Pancreas (tissue), 10 donors: ENCODE measurements around the gene PARK7. TPM values are rescaled to one million over a fixed set of nuclear protein-coding genes. Genes with fewer than 3 reads are reported as not detected.

Experiments
- ATAC-seq, 4 donors: fragments of 200-7000 bp; cut with Tn5 transposase; one replicate each; pipeline versions ENCODE4 v1.8.0 to v1.9.1; 2020; ENCODE audit warnings: mild to moderate bottlenecking in 4 of 4, moderate library complexity in 4 of 4
- DNase-seq, 6 donors: peaks; one replicate each; pipeline ENCODE4 v3.0.0-alpha.2; 2020
- FAIRE-seq: peaks from 2 replicates; lab custom pipeline; 2012; peaks lifted over from hg19 to GRCh38; lab: Jason Lieb, UNC
- H3K27ac ChIP-seq, 4 donors: fragments of 200-600 bp; sonication (generic); 1 replicate in 3 of 4; 2 replicates in 1 of 4; pipeline versions ENCODE4 v1.5.0 to v1.8.0; 2020
- H3K27me3 ChIP-seq, 4 donors: fragments of 200-600 bp; one replicate each; pipeline ENCODE4 v1.8.0; 2021
- H3K36me3 ChIP-seq, 3 donors: fragments of 200-600 bp; sonication (generic) in 1 of 3; one replicate each; pipeline versions ENCODE4 v1.5.0 to v1.8.0; 2020 to 2021
- H3K4me1 ChIP-seq, 3 donors: fragments of 200-600 bp; one replicate each; pipeline ENCODE4 v1.8.0; 2021
- H3K4me3 ChIP-seq, 4 donors: fragments of 200-600 bp; sonication (generic) in 2 of 4; one replicate each; pipeline versions ENCODE4 v1.5.0 to v1.8.0; 2020 to 2021
- H3K9me3 ChIP-seq, 4 donors: fragments of 200-600 bp; one replicate each; pipeline ENCODE4 v1.8.0; 2021
- whole genome bisulfite sequencing, 2 donors: extraction: QIAGEN DNeasy Blood & Tissue Kit; methylation state at CpG; one replicate each; pipeline ENCODE4 v1.1.7; 2013; 5-methylcytosine and 5-hydroxymethylcytosine counted together
- intact Hi-C, 3 donors: fragments of 100-400 bp; cut with DNase I; formaldehyde crosslinking; loops; one replicate each; pipeline versions ENCODE4 v1.11.1 to v1.14.2; 2022
- polyA plus RNA-seq, 2 donors: library from polyadenylated mRNA; stranded (reverse); fragments of 200-250 nt; gene quantifications; one replicate each; pipeline ENCODE4 v1.2.3, GENCODE V29; 2013
- total RNA-seq, 6 donors: library from RNA; stranded (reverse); fragmentation: NEBNext Ultra II Directional in 4 of 6; extraction: Animal tissue kit (Norgen Biotek cat#: 25700) in 4 of 6; gene quantifications; one replicate each; pipeline versions ENCODE4 v1.2.1 to v1.2.4, GENCODE V29; 2021 to 2023
- TF ChIP-seq, protein P1 (sequence below), 4 donors: fragments of 200-600 bp; sonication (generic) in 3 of 4; IDR thresholded peaks; one replicate each; pipeline versions ENCODE4 v1.5.0 to v1.8.0; 2021; ENCODE audit warnings: antibody characterized with exemption in 4 of 4
- donor health status: healthy with polysubstance abuse.
- donor health status: DM: no; HTN: no; CAD: no; lungs with moderate emphysema.
- donor health status: DM: no; HTN: no; CAD: no.
- donor health status: control.
- donor health status: control.
- donor health status: Bipolar disorder and iron deficiency.
- donor health status: DM: yes; HTN: yes; CAD: no.
- donor health status: DM: no; HTN: no; CAD: no.
- donor health status: DM: no; HTN: no; CAD: no.
- donor health status: DM: yes; HTN: yes; CAD: no.

Gene PARK7
- total and polyA plus RNA-seq, 8 donors = 99.8 to 176 (median 137) TPM

DNA sequence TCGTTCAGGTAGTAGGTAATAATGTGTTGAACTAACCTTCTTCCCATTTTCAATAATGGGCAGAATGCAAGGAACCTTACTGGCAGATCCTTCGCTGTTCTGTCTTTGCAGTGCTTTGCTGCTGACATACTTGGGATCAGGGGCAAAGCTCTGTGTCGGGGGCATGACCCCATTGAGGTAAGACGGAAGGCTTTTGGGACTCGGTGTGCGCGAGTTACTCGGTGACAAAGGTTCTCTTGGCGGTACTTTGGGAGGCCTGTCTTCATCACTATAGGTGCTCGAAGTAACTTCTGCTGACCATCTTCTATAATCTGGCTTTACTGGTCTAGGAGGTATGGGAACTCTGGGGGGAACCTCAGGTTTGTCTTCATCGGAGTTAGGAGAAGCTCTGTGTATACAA, 51.9 kb downstream of the PARK7 start:
- DNase-seq (peak in 1 of 6 donors; percentile 40), ATAC-seq (no peak), FAIRE-seq (no peak)
- H3K9me3 ChIP-seq = no peaks in the 10 kb centered on the region
- intact Hi-C loops = no loop called here
- peaks cover 0 to 82% (median 50%) of the 10 kb centered on the region in 3 donors for H3K36me3 ChIP-seq
- no peak overlapping the region for H3K27ac ChIP-seq
- no peak overlapping the region for H3K4me3 ChIP-seq
- 84 to 87% methylated on average over 11 of the region's 11 CpGs for WGBS, 2 donors
- H3K4me1 ChIP-seq = peaks cover 32 to 47% (median 32%) of the 10 kb centered on the region in 3 donors
- TF ChIP-seq, protein P1, sequence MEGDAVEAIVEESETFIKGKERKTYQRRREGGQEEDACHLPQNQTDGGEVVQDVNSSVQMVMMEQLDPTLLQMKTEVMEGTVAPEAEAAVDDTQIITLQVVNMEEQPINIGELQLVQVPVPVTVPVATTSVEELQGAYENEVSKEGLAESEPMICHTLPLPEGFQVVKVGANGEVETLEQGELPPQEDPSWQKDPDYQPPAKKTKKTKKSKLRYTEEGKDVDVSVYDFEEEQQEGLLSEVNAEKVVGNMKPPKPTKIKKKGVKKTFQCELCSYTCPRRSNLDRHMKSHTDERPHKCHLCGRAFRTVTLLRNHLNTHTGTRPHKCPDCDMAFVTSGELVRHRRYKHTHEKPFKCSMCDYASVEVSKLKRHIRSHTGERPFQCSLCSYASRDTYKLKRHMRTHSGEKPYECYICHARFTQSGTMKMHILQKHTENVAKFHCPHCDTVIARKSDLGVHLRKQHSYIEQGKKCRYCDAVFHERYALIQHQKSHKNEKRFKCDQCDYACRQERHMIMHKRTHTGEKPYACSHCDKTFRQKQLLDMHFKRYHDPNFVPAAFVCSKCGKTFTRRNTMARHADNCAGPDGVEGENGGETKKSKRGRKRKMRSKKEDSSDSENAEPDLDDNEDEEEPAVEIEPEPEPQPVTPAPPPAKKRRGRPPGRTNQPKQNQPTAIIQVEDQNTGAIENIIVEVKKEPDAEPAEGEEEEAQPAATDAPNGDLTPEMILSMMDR (IDR thresholded peaks at IDR 0.05) = no peak
- no peaks in the 10 kb centered on the region for H3K27me3 ChIP-seq

DNA sequence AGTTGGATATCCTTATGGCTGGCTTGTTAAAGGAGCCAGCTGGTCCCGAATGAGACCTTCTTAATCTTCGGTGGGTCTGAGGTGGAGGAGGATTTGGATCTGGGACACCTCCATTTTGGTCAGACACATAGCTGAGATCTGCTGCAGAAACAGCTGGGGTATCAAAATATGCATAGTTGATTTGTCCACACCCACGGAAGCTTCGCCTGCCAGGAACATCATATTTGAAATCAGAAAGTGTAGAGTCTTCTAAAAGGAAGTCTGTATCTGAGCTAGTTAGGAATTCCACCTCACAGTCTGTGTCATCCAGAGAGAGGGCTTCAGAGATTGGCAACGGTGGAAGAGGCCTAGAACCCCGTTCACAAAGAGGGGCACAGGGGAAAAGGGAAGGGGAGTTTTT, 52.3 kb downstream of the PARK7 start:
- no peak overlapping the region for H3K4me3 ChIP-seq
- no peak overlapping the region for H3K27ac ChIP-seq
- FAIRE-seq (no peak), DNase-seq (no peak), ATAC-seq (no peak)
- TF ChIP-seq, protein P1 (IDR thresholded peaks at IDR 0.05) = no peak
- H3K4me1 ChIP-seq = peaks cover 36 to 47% (median 36%) of the 10 kb centered on the region in 3 donors
- H3K36me3 ChIP-seq = peaks cover 0 to 79% (median 50%) of the 10 kb centered on the region in 3 donors
- H3K9me3 ChIP-seq = no peaks in the 10 kb centered on the region
- H3K27me3 ChIP-seq = no peaks in the 10 kb centered on the region
- intact Hi-C loops = no loop called here
- 66 to 74% methylated on average over 6 of the region's 6 CpGs for WGBS, 2 donors

DNA sequence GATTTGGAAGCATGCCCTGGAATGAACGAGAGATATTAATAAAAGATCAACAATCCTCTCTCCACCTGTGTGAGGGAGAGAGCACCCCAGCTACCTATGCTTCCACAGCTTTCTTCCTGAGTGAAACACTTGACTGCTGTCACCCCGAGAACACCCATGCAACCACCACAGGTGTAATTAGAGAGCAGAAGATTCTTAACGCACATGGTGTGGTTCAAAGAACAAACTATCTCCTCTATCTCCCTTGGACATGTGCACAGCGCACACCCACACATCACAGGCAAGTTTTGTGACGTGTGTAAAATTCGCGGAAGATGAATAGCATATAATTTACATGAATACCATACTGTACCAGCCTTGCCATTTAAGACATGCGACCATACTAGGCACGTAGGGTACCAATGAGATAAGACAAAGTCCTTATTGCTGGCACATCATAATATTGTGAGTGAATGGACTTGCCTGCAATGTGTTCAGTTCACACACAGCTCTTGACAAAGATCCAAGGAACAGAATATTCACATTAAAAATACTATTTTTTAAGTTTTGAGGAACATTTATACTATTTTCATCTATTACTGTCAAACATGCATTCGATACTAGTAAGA, 53.0 kb downstream of the PARK7 start:
- ATAC-seq = no peak
- WGBS, 2 donors = 50 to 55% methylated on average over 10 of the region's 10 CpGs
- DNase-seq = peak in 1 of 6 donors; percentile 21
- Histone ChIP-seq H3K36me3 (peaks cover 0 to 76% (median 44%) of the 10 kb centered on the region in 3 donors), H3K27me3 (no peaks in the 10 kb centered on the region), H3K4me3 (no peak overlapping the region), H3K4me1 (peaks cover 43 to 47% (median 43%) of the 10 kb centered on the region in 3 donors), H3K27ac (peak overlapping the region in 3 of 4 donors; percentile 23 to 99 (median 99)), H3K9me3 (no peaks in the 10 kb centered on the region)
- no peak for FAIRE-seq
- intact Hi-C loops = no loop called here
- TF ChIP-seq, protein P1 (IDR thresholded peaks at IDR 0.05) = no peak

DNA sequence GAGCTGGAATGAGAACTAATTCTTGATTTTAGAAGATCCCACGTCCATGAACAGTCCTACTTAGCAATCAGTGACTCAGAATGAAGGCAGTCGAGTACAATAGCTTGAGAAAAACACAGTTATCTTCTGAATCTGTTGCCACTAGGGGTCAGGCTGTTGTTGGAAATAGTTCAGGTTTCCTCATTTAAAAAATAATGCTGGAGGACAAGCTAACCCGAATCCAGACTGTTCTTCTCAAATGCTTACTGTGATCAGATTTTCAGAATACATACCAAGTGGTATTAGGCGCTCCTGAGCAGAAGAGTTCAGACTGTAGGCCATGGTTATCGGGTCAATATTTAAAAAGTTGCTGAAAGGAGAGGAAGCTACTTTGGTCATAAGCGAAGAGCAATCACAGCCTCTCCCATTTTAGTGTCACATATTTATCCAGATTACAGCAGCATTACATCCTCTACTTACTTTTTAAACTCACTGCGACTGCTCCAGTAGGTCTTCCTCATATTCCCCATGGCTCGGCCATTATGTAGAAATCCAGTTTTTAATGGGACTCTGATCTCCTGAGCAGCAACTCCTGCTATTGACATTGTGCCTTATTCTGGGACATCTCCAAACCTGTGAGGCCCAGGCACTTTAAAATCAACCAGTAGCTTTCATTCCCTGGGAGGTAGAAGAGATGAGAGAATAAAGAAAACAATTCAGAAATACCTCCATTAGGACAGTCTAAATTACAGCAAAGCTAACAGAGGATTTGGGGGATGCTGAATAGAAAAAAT, 53.7 kb downstream of the PARK7 start:
- Histone ChIP-seq H3K27ac (peak overlapping the region; percentile 16 to 99 (median 61)), H3K36me3 (peaks cover 0 to 76% (median 38%) of the 10 kb centered on the region in 3 donors), H3K4me1 (peaks cover 43 to 49% (median 47%) of the 10 kb centered on the region in 3 donors), H3K4me3 (peak overlapping the region in 1 of 4 donors; percentile 11), H3K9me3 (no peaks in the 10 kb centered on the region), H3K27me3 (no peaks in the 10 kb centered on the region)
- TF ChIP-seq, protein P1 (IDR thresholded peaks at IDR 0.05) = peak; percentile 21 to 46 (median 36)
- ATAC-seq = peak; percentile 4 to 67 (median 35)
- intact Hi-C loops = no loop called here
- peak; percentile 80 for FAIRE-seq
- DNase-seq = no peak
- WGBS, 2 donors = 13 to 17% methylated on average over 8 of the region's 8 CpGs
